GM23248 (cell line): Measurements from ENCODE around the gene NEDD4L. TPM values are rescaled to one million over a fixed set of nuclear protein-coding genes. Genes with fewer than 3 reads are reported as not detected.

Experiments used
- DNase-seq: peaks from one replicate; pipeline ENCODE4 v3.0.0-alpha.2; 2015
- H2AFZ ChIP-seq: fragments of 200-600 bp; sonication (generic); 2 replicates; pipeline ENCODE4 v1.6.1; 2016; ENCODE audit warnings: antibody characterized with exemption
- H3F3A ChIP-seq: fragments of 200-600 bp; sonication (generic); 2 replicates; pipeline ENCODE4 v1.6.1; 2016; ENCODE audit warnings: mild to moderate bottlenecking, antibody characterized with exemption, mixed run types; ENCODE audit not compliant: insufficient read depth
- H3K27ac ChIP-seq: fragments of 200-600 bp; sonication (generic); 2 replicates; pipeline ENCODE4 v1.5.1; 2016; ENCODE audit warnings: mild to moderate bottlenecking
- H3K27me3 ChIP-seq: fragments of 200-600 bp; sonication (generic); replicated peaks from 2 replicates; pipeline ENCODE4 v1.6.1; 2016; ENCODE audit warnings: mild to moderate bottlenecking; ENCODE audit not compliant: insufficient read depth
- H3K36me3 ChIP-seq: fragments of 200-600 bp; sonication (generic); 2 replicates; pipeline ENCODE4 v1.6.1; 2016; ENCODE audit warnings: low read depth, mild to moderate bottlenecking
- H3K4me1 ChIP-seq: fragments of 200-600 bp; sonication (generic); 2 replicates; pipeline ENCODE4 v1.6.1; 2016; ENCODE audit warnings: mild to moderate bottlenecking; ENCODE audit not compliant: insufficient read depth
- H3K4me2 ChIP-seq: fragments of 200-600 bp; sonication (generic); one replicate; pipeline ENCODE4 v1.6.1; 2016; ENCODE audit warnings: mild to moderate bottlenecking; ENCODE audit not compliant: unreplicated experiment
- H3K4me3 ChIP-seq: fragments of 200-600 bp; sonication (generic); 2 replicates; pipeline ENCODE4 v1.5.1; 2016; ENCODE audit warnings: mild to moderate bottlenecking
- H3K79me2 ChIP-seq: fragments of 200-600 bp; sonication (generic); 2 replicates; pipeline ENCODE4 v1.6.1; 2016; ENCODE audit warnings: mild to moderate bottlenecking; ENCODE audit not compliant: insufficient read depth
- H3K9ac ChIP-seq: fragments of 200-600 bp; sonication (generic); 2 replicates; pipeline ENCODE4 v1.6.1; 2016; ENCODE audit warnings: mild to moderate bottlenecking
- H3K9me2 ChIP-seq: fragments of 200-600 bp; sonication (generic); 2 replicates; pipeline ENCODE4 v1.6.1; 2016; ENCODE audit warnings: mixed run types, mild to moderate bottlenecking, moderate library complexity; ENCODE audit not compliant: insufficient read depth
- H3K9me3 ChIP-seq: fragments of 200-600 bp; sonication (generic); one replicate; pipeline ENCODE4 v1.6.1; 2017; ENCODE audit warnings: low read depth
- H4K20me1 ChIP-seq: fragments of 200-600 bp; sonication (generic); 2 replicates; pipeline ENCODE4 v1.6.0; 2016; ENCODE audit not compliant: insufficient read depth
- EZH2 ChIP-seq: fragments of 200-600 bp; sonication (generic); IDR thresholded peaks from 2 replicates; pipeline ENCODE4 v1.6.1; 2018; ENCODE audit warnings: antibody characterized with exemption, mild to moderate bottlenecking; ENCODE audit not compliant: insufficient read depth, poor library complexity, severe bottlenecking
- EZH2phosphoT487 ChIP-seq: fragments of 200-600 bp; sonication (generic); IDR thresholded peaks from 2 replicates; pipeline ENCODE4 v1.6.1; 2018; ENCODE audit warnings: antibody characterized with exemption, moderate library complexity, mild to moderate bottlenecking, low read depth; ENCODE audit not compliant: insufficient read depth
- WGBS, 2 experiments: methylation state at CpG; one replicate each; pipeline ENCODE4 v1.1.6; 2015 to 2017; ENCODE audit warnings: low lambda C conversion rate in 2 of 2, low coverage in 1 of 2; ENCODE audit errors: missing lambda C conversion rate in 2 of 2; 5-methylcytosine and 5-hydroxymethylcytosine counted together
- in situ Hi-C: fragments of 300-500 bp; cut with MboI; formaldehyde crosslinking; loops from 2 replicates; pipeline ENCODE4 v1.15.0; 2020
- polyA plus RNA-seq: library from polyadenylated mRNA; unstranded; fragments of >200 nt; fragmentation: Nextera tagmentation; extraction: Ambion mirVana; gene quantifications from 2 replicates; pipeline ENCODE4 v1.2.1, GENCODE V29; 2016
- total RNA-seq: library from RNA; depleted of rRNA; stranded (reverse); fragments of >200 nt; shearing (Covaris generic); gene quantifications from 2 replicates; pipeline ENCODE4 v1.2.3, GENCODE V29; 2014

The NEDD4L gene
- total and polyA plus RNA-seq, 2 experiments from 2014 or later: 3.7 to 6.1 TPM

GRCh38 chr18:58284699-58285448 lies 240.8 kb downstream of the NEDD4L start:
- H3K4me3 ChIP-seq: no peak overlapping the region

DNA sequence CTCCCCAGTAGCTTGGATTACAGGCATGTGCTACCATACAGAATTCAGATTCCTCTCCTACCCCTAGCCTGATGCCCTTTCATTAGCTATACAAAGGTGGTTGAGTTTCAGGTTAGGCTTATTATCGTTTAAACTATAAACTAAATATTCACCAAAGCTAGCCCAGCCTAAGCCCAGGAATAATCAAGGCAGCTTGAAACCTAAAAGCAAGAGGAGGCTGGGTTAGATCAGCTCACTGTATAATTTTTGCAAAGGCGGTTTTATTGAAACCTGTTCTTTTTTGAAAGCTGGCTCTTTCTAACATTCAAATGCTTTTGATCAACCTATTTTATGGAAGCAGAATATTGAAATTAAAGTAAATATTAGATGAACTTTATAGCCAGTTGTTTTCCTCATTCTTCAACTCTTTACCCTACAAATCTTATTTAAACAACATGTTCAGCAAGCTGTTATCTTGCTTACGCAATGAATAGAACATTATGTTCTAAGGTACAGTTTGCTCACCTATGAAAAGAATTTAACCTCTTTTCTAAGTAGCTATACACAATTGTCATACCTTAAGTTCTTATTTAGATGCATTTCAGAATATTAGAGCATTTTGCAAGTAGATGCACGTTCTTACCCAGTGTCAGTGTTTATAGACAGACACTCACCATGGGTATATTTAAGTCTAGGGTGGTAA lies 241.6 kb downstream of the NEDD4L start:
- no peaks in the 10 kb centered on the region for H4K20me1 ChIP-seq

More at GRCh38 chr18:58284699-58285448, 240.8 kb downstream of the NEDD4L start:
- DNase-seq: no peak
- H4K20me1 ChIP-seq: no peaks in the 10 kb centered on the region
- H3K79me2 ChIP-seq: no peaks in the 10 kb centered on the region
- no peaks in the 10 kb centered on the region for H3K9me3 ChIP-seq
- H3K36me3 ChIP-seq: no peaks in the 10 kb centered on the region
- no peak for TF ChIP-seq EZH2phosphoT487
- TF ChIP-seq EZH2: no peak
- H3K9me2 ChIP-seq: no peaks in the 10 kb centered on the region
- H2AFZ ChIP-seq: no peak overlapping the region
- H3K4me1 ChIP-seq: peaks cover 8% of the 10 kb centered on the region
- in situ Hi-C loops: no loop called here
- WGBS, 2 experiments: 75 to 85% methylated on average over 6 of the region's 6 CpGs
- no peaks in the 10 kb centered on the region for H3K27me3 ChIP-seq
- H3K9ac ChIP-seq: no peak overlapping the region
- 0 out of 2 replicates have a peak, but pooled peaks cover 3% of the 10 kb centered on the region for H3F3A ChIP-seq
- no peak overlapping the region for H3K4me2 ChIP-seq
- H3K27ac ChIP-seq: no peak overlapping the region

GRCh38 chr18:58286632-58287352 lies 242.8 kb downstream of the NEDD4L start:
- Histone ChIP-seq H3K9me2 (no peaks in the 10 kb centered on the region), H3K79me2 (no peaks in the 10 kb centered on the region), H3K9me3 (no peaks in the 10 kb centered on the region), H3F3A (peaks cover 11% of the 10 kb centered on the region; the same call in 1 of the 2 replicates), H2AFZ (no peak overlapping the region), H3K9ac (no peak overlapping the region), H3K4me1 (peaks cover 18% of the 10 kb centered on the region), H3K36me3 (no peaks in the 10 kb centered on the region), H3K4me3 (no peak overlapping the region), H3K27ac (no peak overlapping the region), H3K27me3 (no peaks in the 10 kb centered on the region), H3K4me2 (no peak overlapping the region), H4K20me1 (no peaks in the 10 kb centered on the region)
- no peak for DNase-seq
- TF ChIP-seq EZH2 (no peak), EZH2phosphoT487 (no peak)
- in situ Hi-C loops: no loop called here
- 91 to 95% methylated on average over 4 of the region's 4 CpGs for WGBS, 2 experiments

More for the DNA sequence above, 241.6 kb downstream of the NEDD4L start:
- Histone ChIP-seq H3K9ac (no peak overlapping the region), H3K27ac (no peak overlapping the region), H2AFZ (no peak overlapping the region), H3K4me3 (no peak overlapping the region), H3K36me3 (no peaks in the 10 kb centered on the region), H3K79me2 (no peaks in the 10 kb centered on the region), H3K9me2 (no peaks in the 10 kb centered on the region), H3F3A (peaks cover 10% of the 10 kb centered on the region; the same call in 1 of the 2 replicates), H3K9me3 (no peaks in the 10 kb centered on the region), H3K4me1 (peaks cover 15% of the 10 kb centered on the region), H3K27me3 (no peaks in the 10 kb centered on the region), H3K4me2 (no peak overlapping the region)
- no peak for DNase-seq
- no peak for TF ChIP-seq EZH2phosphoT487
- no peak for TF ChIP-seq EZH2
- WGBS, 2 experiments: 93 to 94% methylated on average over 4 of the region's 4 CpGs
- in situ Hi-C loops: no loop called here
